Keratinocyte (primary cell): Measurements from ENCODE around the gene DMD. TPM values are rescaled to one million over a fixed set of nuclear protein-coding genes. Genes with fewer than 3 reads are reported as not detected.

Source experiments
- DNase-seq: peaks from one replicate; pipeline ENCODE4 v3.0.0-alpha.2; 2011; ENCODE audit warnings: low read depth, missing footprints, low spot score
- FAIRE-seq: peaks from 2 replicates; lab custom pipeline; 2011; peaks lifted over from hg19 to GRCh38; lab: Jason Lieb, UNC
- H2AFZ ChIP-seq: 2 replicates; pipeline ENCODE4 v1.6.0; 2012; ENCODE audit warnings: low read length, control low read depth, inconsistent platforms; ENCODE audit not compliant: control insufficient read depth
- H3K27ac ChIP-seq: 2 replicates; pipeline ENCODE4 v1.5.1; 2011; ENCODE audit warnings: low read length; ENCODE audit not compliant: control insufficient read depth, insufficient read depth
- H3K27me3 ChIP-seq: 3 replicates; pipeline ENCODE4 v1.6.0; 2011; ENCODE audit warnings: low read length; ENCODE audit not compliant: control insufficient read depth, insufficient read depth; ENCODE audit errors: extremely low read depth
- H3K36me3 ChIP-seq, 2 experiments: 2 replicates in 1 of 2; 3 replicates in 1 of 2; pipeline ENCODE4 v1.5.1; 2011; ENCODE audit warnings: low read length in 2 of 2, mild to moderate bottlenecking in 1 of 2; ENCODE audit not compliant: control insufficient read depth in 2 of 2, insufficient read depth in 2 of 2; ENCODE audit errors: extremely low read depth in 1 of 2
- H3K4me1 ChIP-seq: 3 replicates; pipeline ENCODE4 v1.5.1; 2011; ENCODE audit warnings: low read length; ENCODE audit not compliant: control insufficient read depth, insufficient read depth; ENCODE audit errors: extremely low read depth
- H3K4me2 ChIP-seq: 3 replicates; pipeline ENCODE4 v1.6.0; 2011; ENCODE audit warnings: low read depth, low read length; ENCODE audit not compliant: control insufficient read depth, insufficient read depth; ENCODE audit errors: extremely low read depth
- H3K4me3 ChIP-seq, 3 experiments: fragments of 200-600 bp in 1 of 3; sonication (generic) in 1 of 3; 2 replicates in 2 of 3; 3 replicates in 1 of 3; pipeline ENCODE4 v1.5.1; 2011 to 2016; ENCODE audit warnings: low read length in 3 of 3, mild to moderate bottlenecking in 3 of 3, control low read depth in 2 of 3, inconsistent platforms in 1 of 3, low read depth in 1 of 3, mixed read lengths in 1 of 3, mixed run types in 1 of 3, moderate library complexity in 1 of 3; ENCODE audit not compliant: control insufficient read depth in 2 of 3, insufficient read depth in 2 of 3; ENCODE audit errors: extremely low read depth in 1 of 3
- H3K79me2 ChIP-seq: 2 replicates; pipeline ENCODE4 v1.6.0; 2012; ENCODE audit warnings: low read length; ENCODE audit not compliant: control insufficient read depth, insufficient read depth
- H3K9ac ChIP-seq: 3 replicates; pipeline ENCODE4 v1.6.0; 2011; ENCODE audit warnings: low read length; ENCODE audit not compliant: control insufficient read depth, insufficient read depth; ENCODE audit errors: extremely low read depth
- H3K9me1 ChIP-seq: 3 replicates; pipeline ENCODE4 v1.6.0; 2011; ENCODE audit warnings: low read length; ENCODE audit not compliant: control insufficient read depth, insufficient read depth; ENCODE audit errors: extremely low read depth
- H3K9me3 ChIP-seq: 2 replicates; pipeline ENCODE4 v1.5.1; 2012; ENCODE audit warnings: low read depth, low read length; ENCODE audit not compliant: control insufficient read depth
- H4K20me1 ChIP-seq: 3 replicates; pipeline ENCODE4 v1.6.0; 2011; ENCODE audit warnings: low read length; ENCODE audit not compliant: control insufficient read depth, insufficient read depth; ENCODE audit errors: extremely low read depth
- CTCF ChIP-seq, 3 experiments: IDR thresholded peaks in 1 of 3; conservative IDR thresholded peaks in 1 of 3; optimal IDR thresholded peaks in 1 of 3; 2 replicates in 2 of 3; 3 replicates in 1 of 3; pipeline versions ENCODE3 to v1.5.1; 2011; ENCODE audit warnings: low read length in 3 of 3, mild to moderate bottlenecking in 3 of 3, moderate library complexity in 2 of 3, control low read depth in 1 of 3, inconsistent platforms in 1 of 3; ENCODE audit not compliant: insufficient read depth in 2 of 3; ENCODE audit errors: extremely low read depth in 1 of 3
- EZH2 ChIP-seq: IDR thresholded peaks from one replicate; pipeline ENCODE4 v1.6.1; 2012; ENCODE audit warnings: inconsistent platforms, mild to moderate bottlenecking, low read length, moderate library complexity
- dilution Hi-C: fragments of 300-500 bp; cut with MboI; formaldehyde crosslinking; loops from one replicate; pipeline ENCODE4 v1.7.0; 2020; ENCODE audit warnings: low sequenced_read_pairs; ENCODE audit not compliant: extremely low pct_ligation_motif_present
- polyA plus RNA-seq, 5 experiments: library from polyadenylated mRNA; depleted of rRNA in 3 of 5; stranded (reverse) in 3 of 5; stranded (forward) in 1 of 5; unstranded in 1 of 5; fragments of >200 nt; gene quantifications; 1 replicate in 1 of 5; 2 replicates in 3 of 5; 3 replicates in 1 of 5; pipeline versions ENCODE4 v1.2.1 to v1.2.3, GENCODE V29; 2011 to 2012; ENCODE audit warnings: missing spikeins in 2 of 5, low read depth in 1 of 5, low replicate concordance in 1 of 5

The DMD gene
- polyA plus RNA-seq, 1 donor (not counting 4 experiments of a cell fraction or from before 2014, with no cell fraction given), result 8.9 TPM

- H2AFZ ChIP-seq, result no peak overlapping the region
- no peak overlapping the region for H3K27ac ChIP-seq
- no peak for DNase-seq
- H3K9me1 ChIP-seq, result no peaks in the 10 kb centered on the region
- H3K4me2 ChIP-seq, result no peak overlapping the region
- dilution Hi-C loops, result no loop called here
- H3K9ac ChIP-seq, result no peak overlapping the region
- H3K79me2 ChIP-seq, result no peaks in the 10 kb centered on the region
- H4K20me1 ChIP-seq, result no peaks in the 10 kb centered on the region
- TF ChIP-seq EZH2 (no peak), CTCF (optimal IDR thresholded peaks at IDR 0.05 in 1 of 3, IDR thresholded peaks at IDR 0.05 in 1 of 3, conservative IDR thresholded peaks at IDR 0.05 in 1 of 3; ENCODE audit: extremely low read depth in 1 of 3, insufficient read depth in 2 of 3, low read length in 3 of 3) (no peak)
- H3K4me1 ChIP-seq, result peaks cover 9% of the 10 kb centered on the region
- H3K27me3 ChIP-seq, result no peaks in the 10 kb centered on the region
- H3K4me3 ChIP-seq, result no peak overlapping the region
- no peaks in the 10 kb centered on the region for H3K9me3 ChIP-seq
- no peak for FAIRE-seq
- no peaks in the 10 kb centered on the region for H3K36me3 ChIP-seq
These were observed 1667.7 kb downstream of the DMD start for GRCh38 chrX:31543634-31544033.

- H3K36me3 ChIP-seq, result no peaks in the 10 kb centered on the region
- no peak overlapping the region for H3K4me3 ChIP-seq
- H3K27ac ChIP-seq, result no peak overlapping the region
- TF ChIP-seq CTCF (optimal IDR thresholded peaks at IDR 0.05 in 1 of 3, IDR thresholded peaks at IDR 0.05 in 1 of 3, conservative IDR thresholded peaks at IDR 0.05 in 1 of 3; ENCODE audit: extremely low read depth in 1 of 3, insufficient read depth in 2 of 3, low read length in 3 of 3), result no peak
- TF ChIP-seq EZH2, result no peak
- dilution Hi-C loops, result no loop called here
- no peak for FAIRE-seq
- no peaks in the 10 kb centered on the region for H4K20me1 ChIP-seq
- no peaks in the 10 kb centered on the region for H3K27me3 ChIP-seq
- H3K79me2 ChIP-seq, result no peaks in the 10 kb centered on the region
- H3K9me1 ChIP-seq, result no peaks in the 10 kb centered on the region
- H3K4me1 ChIP-seq, result peaks cover 9% of the 10 kb centered on the region
- no peak overlapping the region for H3K9ac ChIP-seq
- H3K9me3 ChIP-seq, result no peaks in the 10 kb centered on the region
- H2AFZ ChIP-seq, result no peak overlapping the region
- H3K4me2 ChIP-seq, result no peak overlapping the region
- no peak for DNase-seq
These were observed 1668.8 kb downstream of the DMD start for GRCh38 chrX:31542566-31542965.
